GM19239 (cell line): ENCODE results near the gene PRKCQ.
A peak's percentile ranks its signal among the peaks of the same experiment; 100 is the strongest.
"Not testable (repeated sequence)": the region's sequence is repeated elsewhere in the genome, so short reads cannot be mapped to it uniquely, and the experiment has no call there.

Source experiments
- DNase-seq: peaks from one replicate; pipeline ENCODE4 v3.0.0; 2011; ENCODE audit warnings: low spot score; ENCODE audit not compliant: insufficient read length
- FAIRE-seq: peaks from 2 replicates; lab custom pipeline; 2011; peaks lifted over from hg19 to GRCh38; lab: Jason Lieb, UNC

Gene PRKCQ

DNA sequence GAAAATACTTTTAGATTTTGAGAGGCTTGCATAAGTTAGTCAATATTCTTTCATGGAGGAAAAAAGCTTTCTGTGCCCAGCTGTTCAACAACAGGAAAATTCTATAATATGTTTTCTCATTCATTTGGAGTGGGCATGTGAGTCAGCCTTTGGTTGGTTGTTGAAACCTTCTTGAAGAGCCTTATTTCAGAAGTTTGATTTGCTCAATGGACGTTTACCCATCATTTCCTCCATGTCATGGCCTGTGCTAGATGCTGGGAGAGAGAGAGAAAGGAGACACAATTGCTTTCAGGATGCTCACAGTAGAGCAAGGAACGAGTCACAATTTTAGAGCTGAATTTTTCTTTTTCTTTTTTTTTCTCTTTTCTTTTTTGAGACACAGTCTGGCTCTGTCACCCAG, 181.7 kb downstream of the PRKCQ start:
- FAIRE-seq (no peak), DNase-seq (no peak)

DNA sequence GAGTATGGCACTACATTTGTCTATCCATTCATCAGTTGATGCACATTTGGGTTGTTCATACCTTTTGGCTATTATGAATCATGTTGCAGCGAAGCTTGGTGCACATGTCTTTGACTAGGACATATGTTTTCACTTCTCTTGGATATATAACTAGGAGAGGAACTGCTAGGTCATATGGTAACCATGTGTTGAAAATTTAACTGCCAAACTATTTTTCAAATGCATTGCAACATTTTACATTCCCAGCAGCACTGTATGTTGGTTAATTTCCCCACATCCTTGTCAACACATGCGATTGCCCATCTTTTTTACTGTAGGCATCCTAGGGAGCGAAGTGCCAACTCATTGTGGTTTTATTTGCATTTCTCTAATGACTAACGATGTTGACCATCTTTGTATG, 183.4 kb downstream of the PRKCQ start:
- no peak for DNase-seq
- FAIRE-seq: no peak

DNA sequence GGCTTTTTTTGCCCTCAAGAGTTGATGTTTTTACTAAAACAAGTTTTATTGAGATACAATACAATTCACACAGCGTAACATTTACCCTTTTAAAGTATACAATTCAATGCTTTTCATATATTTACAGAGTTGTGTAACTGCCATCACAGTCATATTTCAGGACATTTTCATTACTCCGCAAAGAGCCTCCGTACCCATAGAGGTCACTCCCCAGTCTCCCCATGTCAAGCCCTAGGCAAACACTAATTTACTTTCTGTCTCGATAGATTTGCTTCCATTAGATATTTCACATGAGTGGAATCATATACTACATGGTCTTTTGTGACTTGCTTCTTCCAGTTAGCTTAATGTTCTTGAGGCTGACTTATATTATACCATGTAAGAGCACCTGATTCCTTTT, 183.8 kb downstream of the PRKCQ start:
- DNase-seq: no peak
- FAIRE-seq: no peak

DNA sequence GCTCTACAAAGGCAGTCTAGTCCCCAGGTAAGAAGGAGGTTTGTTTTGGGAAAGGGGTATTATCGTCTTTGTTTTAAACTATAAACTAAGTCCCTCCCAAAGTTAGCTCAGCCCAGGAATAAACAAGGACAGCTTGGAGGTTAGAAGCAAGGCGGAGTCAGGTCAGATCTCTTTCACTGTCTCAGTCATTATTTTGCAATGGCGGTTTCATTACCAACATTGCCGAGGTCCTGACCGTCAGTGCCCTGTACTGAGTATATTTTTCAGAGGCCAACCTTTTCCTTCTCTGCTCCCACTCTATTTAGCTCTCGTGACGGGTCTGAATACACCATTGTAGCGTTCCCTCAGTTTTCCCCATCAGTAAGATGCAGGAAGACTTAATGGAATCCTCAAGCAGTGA, 184.5 kb downstream of the PRKCQ start:
- DNase-seq (no peak), FAIRE-seq (no peak)

DNA sequence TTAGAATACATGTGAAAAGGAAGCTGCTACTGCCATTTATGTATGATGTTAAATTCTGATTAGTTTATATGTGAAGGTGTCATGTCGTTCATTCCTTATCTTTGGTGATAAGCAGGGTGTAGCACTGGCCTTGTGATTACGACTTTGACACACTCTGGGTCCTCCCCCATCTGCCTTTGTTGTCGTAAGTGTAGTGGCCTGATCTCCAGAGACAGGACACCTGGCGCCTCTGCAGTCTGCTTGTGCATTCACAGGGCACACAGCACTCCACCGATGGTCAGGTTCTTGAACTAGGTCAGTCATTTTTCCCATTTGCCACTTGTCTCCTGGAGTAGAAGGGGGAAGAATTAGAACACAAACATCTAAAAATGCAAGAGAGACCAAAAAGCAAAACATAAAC, 186.0 kb downstream of the PRKCQ start:
- DNase-seq: no peak
- FAIRE-seq: no peak

DNA sequence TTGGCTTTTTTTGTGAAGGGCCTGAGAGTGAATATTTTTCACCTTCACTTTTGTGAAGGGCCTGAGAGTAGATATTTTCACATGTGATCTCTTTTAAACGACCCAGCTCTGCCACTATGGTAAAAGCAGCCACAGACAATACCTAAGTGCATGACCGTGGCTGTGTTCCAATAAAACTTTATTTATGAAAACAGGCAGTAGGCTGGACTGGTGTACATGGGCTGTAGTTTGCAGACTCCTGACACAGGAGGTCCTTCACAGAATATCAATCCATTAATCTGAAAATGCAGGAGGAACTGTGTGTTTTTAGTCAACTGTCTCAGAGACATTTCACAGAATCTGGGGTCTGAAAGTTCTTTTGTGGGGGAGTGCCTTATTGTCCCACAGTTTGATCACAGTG, 186.9 kb downstream of the PRKCQ start:
- FAIRE-seq: no peak
- no peak for DNase-seq

DNA sequence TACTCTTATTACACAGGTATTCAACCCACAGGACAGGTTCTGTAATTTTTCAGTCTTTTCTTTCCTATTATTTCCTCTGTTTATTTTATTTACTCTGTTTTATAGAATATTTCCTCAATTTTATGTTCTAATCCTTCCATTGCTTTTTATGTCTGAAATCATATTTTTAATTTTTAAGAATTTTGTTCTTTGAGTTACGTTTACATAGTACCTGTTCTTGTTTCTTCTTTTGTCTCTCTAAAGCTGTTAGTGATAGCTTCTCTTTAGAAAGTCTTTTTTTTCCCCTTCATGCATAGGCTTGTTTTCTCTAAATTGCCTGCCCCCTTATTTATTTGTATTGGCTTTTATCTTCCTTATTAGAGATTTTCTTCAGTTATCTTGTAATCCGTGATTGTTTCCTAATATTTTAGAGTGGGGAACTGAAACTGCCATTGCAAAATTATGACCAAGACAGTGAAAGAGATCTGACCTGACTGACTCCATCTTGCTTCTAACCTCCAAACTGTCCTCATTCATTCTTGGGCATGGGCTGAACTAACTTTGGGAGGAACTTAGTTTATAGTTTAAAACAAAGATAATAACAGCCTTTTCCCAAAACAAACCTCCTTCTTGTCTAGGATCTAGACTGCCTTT, 189.7 kb downstream of the PRKCQ start:
- no peak for FAIRE-seq
- DNase-seq: no peak

DNA sequence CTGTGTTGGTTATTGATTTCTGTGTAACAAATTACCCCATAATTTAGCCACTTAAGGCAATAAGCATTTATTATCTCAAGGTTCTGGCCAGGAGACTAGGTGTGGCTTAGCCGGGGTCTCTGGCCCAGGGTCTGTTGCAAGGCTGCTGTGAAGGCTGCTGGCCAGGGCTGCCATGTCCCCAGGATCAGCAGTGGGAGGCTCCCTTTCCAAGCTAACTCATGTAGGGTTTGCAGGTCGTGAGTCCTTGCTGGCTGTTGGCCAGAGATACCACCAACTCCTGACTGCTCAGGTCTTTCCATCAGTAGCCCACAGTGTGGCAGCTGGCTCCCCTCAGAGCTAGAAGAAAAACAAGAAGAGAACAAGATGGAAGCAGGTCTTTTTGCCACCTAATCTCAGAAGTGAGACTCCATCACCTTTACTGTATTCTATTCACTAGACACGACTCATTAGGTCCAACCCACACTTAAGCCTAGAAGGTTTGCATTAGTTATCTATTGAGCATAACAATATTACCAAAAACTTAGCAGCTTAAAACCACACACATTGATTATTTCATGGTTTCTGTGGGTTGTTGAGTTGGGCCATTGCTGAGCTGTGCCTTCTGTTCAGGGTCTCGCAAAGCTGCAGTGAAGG, 191.7 kb downstream of the PRKCQ start:
- DNase-seq (no peak), FAIRE-seq (no peak)

DNA sequence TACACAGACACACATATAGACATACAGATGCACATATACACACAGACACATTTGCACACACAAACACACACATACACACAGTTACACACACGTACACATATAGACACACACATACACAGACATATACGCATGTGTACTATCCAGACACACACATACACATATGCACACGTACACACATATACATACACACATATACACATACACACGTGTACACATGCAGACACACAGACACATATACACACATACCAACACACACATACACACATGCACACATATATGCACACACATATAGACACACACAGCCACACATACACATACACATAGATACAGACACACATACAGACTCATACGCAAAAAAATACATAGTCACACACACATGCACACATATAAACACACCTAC, 193.1 kb downstream of the PRKCQ start:
- FAIRE-seq: no peak

DNA sequence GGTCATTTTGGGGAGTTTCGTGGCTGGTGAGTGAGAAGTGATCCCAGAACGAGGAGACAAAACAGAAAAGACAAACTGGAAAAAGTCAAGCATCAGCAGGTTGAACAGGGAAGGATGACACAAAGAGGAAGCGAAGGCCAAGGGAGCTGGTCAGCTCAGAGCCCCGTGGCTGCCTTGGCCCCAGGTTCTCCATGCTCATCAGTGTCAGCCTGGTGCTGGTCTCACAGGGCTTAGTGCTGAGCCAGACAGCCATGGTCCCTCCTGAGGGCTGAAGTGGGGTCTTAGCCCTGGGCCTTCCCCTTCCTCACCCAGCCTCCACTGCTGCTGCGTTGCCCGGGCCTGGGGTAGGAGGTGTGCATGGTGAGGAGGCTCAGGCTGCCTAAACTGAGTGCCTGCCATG, 193.7 kb downstream of the PRKCQ start:
- FAIRE-seq: no peak
- DNase-seq: no peak

More for the DNA sequence above, 193.1 kb downstream of the PRKCQ start:
- DNase-seq: no peak

DNA sequence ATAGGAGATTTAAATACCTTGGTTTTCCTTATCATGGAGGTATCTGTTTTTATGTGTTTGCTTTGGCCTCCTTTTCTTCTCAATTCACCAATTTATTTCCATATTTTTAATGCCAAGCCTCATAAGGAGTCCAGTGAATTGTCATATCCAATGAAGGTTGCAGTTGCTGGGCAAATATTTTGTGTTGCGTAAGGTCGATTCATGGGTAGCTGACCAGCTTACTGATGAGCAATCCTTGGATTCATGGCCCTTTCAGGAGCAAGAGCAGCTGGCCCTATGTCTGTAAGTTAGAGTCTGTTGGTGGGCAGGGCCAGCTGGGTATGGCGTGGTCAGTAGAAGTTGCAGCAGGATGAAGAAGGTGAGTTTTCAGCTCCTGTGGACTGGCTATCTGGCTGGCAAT, 194.4 kb downstream of the PRKCQ start:
- DNase-seq (no peak), FAIRE-seq (no peak)

DNA sequence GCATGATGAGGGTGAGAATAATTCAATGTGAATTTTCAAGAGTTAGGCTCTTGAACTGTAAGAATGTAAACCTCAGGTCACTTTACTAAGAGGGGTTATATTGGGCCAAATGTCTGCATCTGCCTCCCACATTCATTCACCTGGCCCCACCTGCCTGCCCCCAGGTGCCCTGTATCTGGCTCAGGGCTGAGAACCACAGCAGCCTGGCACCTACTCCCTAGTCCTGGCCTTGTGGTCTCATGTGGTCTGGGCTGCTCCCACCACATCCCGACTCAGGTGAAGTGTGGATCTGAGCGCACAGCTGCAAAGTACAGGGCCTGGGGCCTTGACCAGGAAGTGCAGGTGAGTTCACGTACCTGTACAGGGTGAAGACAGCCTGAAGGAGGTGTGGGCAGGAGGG, 195.2 kb downstream of the PRKCQ start:
- DNase-seq (no peak), FAIRE-seq (no peak)

DNA sequence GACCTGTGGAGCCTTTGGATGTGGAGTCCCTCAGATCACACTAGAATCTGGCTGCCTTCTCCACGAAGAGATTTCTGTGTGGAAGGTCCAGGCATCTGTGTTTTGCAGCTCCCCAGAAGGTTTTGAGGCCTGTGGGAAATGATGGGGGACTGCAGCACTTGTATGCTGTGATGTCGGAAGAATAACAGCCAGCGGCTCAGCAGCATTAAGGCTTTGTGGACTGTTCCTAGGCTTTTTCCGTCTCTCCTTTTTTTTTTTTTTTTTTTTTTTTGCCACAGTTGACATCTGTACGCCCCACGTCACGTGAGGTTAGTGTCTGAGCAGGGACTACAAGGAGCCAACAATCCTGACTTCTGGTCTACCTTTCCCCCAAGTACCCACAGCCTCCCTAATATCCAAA, 196.0 kb downstream of the PRKCQ start:
- FAIRE-seq (no peak), DNase-seq (no peak)

DNA sequence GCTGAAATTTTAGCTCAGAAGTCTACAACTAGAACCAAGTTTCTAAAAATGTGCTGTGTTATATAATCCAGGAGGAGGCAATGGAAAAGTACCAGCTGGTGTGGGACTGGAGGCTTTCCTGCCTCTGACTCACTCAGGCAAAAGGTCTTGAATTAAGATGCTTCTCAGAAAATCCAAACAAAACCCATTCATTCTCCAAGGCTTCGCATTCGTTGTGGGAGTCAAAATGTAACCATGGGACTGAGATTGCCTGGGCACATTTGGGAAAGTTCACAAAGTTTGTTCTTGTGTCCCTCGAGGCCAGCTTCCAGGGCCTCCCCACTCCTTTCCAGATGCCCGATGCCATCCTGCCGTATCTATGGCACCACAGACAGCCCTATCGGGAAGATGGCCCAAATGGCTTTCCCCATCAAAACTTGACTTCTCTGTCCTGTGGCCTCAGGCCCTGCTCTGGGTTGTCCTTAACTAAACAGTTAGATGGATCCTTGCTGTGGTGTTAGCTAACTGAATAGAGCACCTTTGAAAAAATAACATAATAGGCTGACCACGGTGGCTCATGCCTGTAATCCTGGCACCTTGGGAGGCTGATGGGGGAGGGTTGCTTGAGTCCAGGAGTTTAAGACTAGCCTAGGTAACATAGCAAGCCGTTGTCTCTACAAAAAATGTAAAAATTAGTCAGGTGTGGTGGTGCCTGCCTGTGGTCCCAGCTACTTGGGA, 196.8 kb downstream of the PRKCQ start:
- FAIRE-seq (no peak), DNase-seq (no peak)

DNA sequence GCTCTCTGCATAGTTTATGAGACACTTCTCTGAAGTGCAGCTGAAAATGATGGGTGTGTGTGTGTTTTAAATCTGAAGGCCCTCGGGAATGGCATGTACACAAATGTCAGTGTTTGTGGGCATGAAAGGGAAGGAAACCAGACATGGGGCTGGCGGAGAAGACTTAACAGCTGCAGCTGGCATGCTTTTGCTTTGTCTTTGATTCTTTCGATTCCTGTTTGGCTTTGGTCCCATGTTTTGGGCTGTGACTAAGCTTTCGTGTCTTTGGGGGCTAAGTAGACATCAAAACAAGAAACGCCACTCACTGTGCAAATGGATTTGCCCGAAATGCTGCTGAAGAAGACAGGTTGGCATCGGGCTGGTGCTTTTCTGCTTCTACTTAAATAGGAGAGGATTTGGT, 198.0 kb downstream of the PRKCQ start:
- FAIRE-seq: peak; percentile 76
- no peak for DNase-seq

DNA sequence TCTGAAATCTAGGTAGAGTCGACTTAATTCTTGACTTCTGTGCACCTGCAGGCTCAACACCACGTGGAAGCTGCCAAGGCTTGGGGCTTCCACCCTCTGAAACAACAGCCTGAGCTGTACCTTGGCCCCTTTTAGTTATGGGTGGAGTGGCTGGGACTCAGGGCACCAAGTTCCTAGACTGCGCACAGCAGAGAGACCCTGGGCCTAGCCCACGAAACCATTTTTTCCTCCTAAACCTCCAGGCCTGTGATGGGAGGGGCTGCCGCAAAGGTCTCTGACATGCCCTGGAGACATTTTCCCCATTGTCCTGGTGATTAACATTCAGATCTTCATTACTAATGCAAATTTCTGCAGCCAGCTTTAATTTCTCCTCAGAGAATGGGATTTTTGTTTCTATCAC, 199.6 kb downstream of the PRKCQ start:
- not testable (repeated sequence) for FAIRE-seq, DNase-seq

DNA sequence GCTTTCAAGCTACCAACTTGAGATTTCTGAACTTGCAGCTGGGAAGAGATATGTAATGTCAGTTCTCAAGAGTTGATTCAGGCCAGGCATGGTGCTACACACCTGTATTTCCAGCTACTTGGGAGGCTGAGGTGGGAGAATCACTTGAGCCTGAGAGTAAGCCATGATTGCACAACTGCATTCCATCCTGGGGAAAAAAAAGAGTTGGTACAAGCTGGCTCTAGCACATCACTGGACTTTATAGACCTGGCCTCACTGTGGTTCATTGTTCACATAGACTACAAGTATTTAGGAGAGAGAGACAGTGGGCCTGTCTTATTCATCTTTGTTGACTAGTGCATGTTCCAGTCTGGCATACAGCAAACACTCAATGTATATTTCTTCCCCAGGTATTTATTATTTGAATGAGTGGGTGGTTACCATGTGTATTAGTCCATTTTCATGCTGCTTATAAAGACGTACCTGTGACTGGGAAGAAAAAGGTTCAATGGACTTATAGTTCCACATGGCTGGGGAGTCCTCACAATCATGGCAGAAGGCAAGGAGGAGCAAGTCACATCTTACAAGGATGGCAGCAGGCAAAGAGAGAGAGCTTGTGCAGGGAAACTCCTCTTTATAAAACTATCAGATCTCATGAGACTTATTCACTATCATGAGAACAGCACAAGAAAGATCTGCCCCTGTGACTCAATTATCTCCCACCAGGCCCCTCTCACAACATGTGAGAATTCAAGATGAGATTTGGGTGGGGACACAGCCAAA, 200.9 kb downstream of the PRKCQ start:
- DNase-seq (no peak), FAIRE-seq (no peak)
